ENCODE measurements around the gene MRPL33. TPM values are rescaled to one million over a fixed set of nuclear protein-coding genes. Genes with fewer than 3 reads are reported as not detected.

The MRPL33 gene
- total RNA-seq, 2 experiments from 2014 or later, result 92.7 to 93.8 TPM

- ChIA-PET POLR2A (no interaction called here), CTCF (interaction anchor here (0.9 kb wide), 1 partner anchor 536 kb away, joined by 3 read pairs; no protein-coding TSS in a partner anchor)
Observed at GRCh38 chr2:27799646-27800010, 28.1 kb downstream of the MRPL33 start.

- ChIA-PET CTCF (interaction anchor here (0.9 kb wide), 1 partner anchor 535 kb away, joined by 3 read pairs; no protein-coding TSS in a partner anchor), POLR2A (no interaction called here)
Observed at GRCh38 chr2:27800856-27801255, 29.3 kb downstream of the MRPL33 start.

GRCh38 chr2:27802547-27802946 lies 31.0 kb downstream of the MRPL33 start:
- ChIA-PET CTCF (no interaction called here), POLR2A (no interaction called here)

GRCh38 chr2:27803046-27803445 lies 31.5 kb downstream of the MRPL33 start:
- CTCF ChIA-PET, result no interaction called here
- POLR2A ChIA-PET, result no interaction called here

- CTCF ChIA-PET, result no interaction called here
Observed at GRCh38 chr2:27804146-27804545, 32.6 kb downstream of the MRPL33 start.

DNA sequence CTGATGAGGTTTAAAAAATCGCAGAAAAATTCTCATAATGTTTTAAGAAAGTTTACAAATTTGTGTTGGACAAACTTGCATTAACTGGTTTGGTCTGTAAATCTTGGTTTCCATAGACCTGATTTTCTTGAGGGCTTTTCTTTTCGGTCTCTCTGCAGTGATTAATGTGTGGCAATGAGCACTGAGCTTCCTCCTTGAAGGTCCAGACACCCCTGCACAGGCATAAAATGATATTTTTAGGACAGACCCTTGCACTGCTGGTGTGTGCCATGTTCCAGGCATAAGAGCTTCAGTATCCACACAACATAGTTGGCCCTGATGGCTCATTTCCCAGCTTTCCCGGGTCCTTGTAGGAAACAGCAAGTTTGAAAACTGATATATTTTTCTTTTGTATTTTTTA lies 33.7 kb downstream of the MRPL33 start:
- POLR2A ChIA-PET, result no interaction called here

More at GRCh38 chr2:27804146-27804545, 32.6 kb downstream of the MRPL33 start:
- POLR2A ChIA-PET, result no interaction called here

DNA sequence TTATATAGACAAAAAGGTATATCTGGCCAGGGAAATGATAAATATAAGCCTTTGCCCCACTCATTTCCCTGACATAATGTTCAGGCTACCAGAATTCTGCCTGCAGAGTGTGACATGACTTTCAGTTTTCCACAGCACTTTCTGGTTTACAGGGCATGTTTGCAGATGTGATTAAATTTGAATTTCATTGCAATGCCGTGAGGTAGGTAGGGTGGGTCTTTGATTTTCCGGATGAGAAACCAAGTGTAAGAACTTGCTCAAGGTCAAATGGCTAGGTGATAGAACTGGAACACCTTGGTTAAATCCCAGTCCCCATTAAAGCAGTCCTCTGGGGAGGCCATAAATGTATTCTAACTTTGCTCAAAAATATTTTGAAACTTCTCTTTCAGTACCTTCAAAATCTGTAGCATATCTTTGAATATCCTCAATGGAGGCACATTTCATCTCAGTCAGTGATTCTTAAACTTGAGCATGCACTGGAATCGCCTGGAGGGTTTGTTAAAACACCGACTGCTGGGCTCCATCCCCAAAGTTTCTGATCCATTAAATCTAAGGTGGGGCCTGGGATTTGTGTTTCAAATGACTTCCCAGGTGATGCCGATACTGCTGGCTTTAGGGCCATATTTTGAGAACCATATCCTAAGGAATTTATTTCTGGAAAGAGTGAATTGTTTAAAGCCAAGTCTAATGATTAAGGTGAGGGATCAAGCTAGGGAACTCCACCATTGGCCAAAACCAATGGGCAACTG lies 35.0 kb downstream of the MRPL33 start:
- CTCF ChIA-PET, result interaction anchor here (0.9 kb wide), 1 partner anchor 13 kb away, joined by 3 read pairs; no protein-coding TSS in a partner anchor
- POLR2A ChIA-PET, result no interaction called here

More for the DNA sequence above, 33.7 kb downstream of the MRPL33 start:
- CTCF ChIA-PET, result interaction anchor here (1.1 kb wide), 1 partner anchor 10 kb away, joined by 5 read pairs; no protein-coding TSS in a partner anchor

GRCh38 chr2:27807476-27807875 lies 36.0 kb downstream of the MRPL33 start:
- CTCF ChIA-PET, result interaction anchor here (0.9 kb wide), 1 partner anchor 14 kb away, joined by 3 read pairs; no protein-coding TSS in a partner anchor
- POLR2A ChIA-PET, result no interaction called here

- ChIA-PET POLR2A (no interaction called here), CTCF (interaction anchor here (0.6 kb wide), 1 partner anchor 470 kb away, joined by 3 read pairs; no protein-coding TSS in a partner anchor)
Observed at GRCh38 chr2:27808418-27808817, 36.9 kb downstream of the MRPL33 start.

DNA sequence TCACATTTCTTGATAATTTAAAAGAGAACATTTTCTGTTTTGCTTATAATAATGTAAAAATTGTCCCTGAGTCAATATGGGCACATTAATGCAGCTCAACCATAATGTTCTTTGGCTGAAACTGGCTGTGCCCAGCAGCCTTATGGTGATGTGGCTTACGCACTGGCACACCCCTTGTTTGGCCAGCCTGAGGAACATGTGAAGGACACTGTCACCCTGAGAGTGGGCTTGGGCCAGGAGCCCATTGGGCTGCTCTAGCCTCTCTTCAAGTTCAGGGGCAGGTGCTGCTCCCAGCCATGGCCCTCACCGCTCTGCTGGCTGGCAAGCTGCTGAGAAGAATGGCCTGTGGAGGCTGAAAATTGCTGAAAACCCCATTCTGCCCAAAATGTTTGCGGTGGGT lies 37.5 kb downstream of the MRPL33 start:
- ChIA-PET POLR2A (no interaction called here), CTCF (interaction anchor here (0.6 kb wide), 1 partner anchor 470 kb away, joined by 3 read pairs; no protein-coding TSS in a partner anchor)

- ChIA-PET CTCF (no interaction called here), POLR2A (no interaction called here)
Observed at GRCh38 chr2:27809761-27810241, 38.3 kb downstream of the MRPL33 start.

DNA sequence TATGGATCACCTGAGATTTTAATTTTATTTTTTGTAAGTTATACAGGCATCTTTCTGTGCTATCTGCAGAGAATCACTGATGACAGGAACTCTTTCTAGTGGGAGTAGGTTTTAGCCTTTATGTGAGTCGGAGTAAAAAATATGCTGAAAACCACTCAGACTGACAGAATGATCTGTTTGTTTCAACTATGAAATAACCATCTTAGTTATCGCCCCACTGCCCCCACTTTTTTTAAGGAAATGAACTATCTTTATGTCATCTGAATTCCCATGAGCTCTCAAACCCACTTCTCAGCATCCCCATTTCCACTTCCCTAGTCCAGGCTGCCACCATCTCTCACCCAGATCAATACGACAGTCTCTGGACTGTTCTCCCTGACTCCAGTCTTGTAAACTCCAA lies 38.9 kb downstream of the MRPL33 start:
- ChIA-PET POLR2A (no interaction called here), CTCF (no interaction called here)

DNA sequence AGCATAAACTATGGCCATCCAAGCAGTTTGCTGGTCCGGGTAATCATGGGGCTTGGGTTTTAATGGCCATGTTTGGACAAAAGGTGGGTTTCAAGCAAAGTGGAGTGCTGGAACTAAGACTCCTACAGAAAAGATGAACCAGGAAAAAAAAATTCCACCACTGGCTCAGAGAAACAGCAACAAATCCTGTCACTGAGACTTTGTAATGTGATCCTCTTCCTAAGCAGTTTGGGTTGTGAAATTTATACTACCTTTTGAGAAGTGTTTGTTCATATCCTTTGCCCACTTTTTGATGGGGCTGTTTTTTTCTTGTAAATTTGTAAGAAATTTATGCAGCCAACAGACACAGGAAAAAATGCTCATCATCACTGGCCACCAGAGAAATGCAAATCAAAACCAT lies 40.2 kb downstream of the MRPL33 start:
- ChIA-PET POLR2A (no interaction called here), CTCF (no interaction called here)

- CTCF ChIA-PET, result interaction anchor here (0.6 kb wide), 1 partner anchor 247 kb away, joined by 3 read pairs; no protein-coding TSS in a partner anchor
- POLR2A ChIA-PET, result interaction anchor here (0.6 kb wide), 1 partner anchor 543 kb away, joined by 8 read pairs; no protein-coding TSS in a partner anchor
Observed at GRCh38 chr2:27814758-27815157, 43.2 kb downstream of the MRPL33 start.

DNA sequence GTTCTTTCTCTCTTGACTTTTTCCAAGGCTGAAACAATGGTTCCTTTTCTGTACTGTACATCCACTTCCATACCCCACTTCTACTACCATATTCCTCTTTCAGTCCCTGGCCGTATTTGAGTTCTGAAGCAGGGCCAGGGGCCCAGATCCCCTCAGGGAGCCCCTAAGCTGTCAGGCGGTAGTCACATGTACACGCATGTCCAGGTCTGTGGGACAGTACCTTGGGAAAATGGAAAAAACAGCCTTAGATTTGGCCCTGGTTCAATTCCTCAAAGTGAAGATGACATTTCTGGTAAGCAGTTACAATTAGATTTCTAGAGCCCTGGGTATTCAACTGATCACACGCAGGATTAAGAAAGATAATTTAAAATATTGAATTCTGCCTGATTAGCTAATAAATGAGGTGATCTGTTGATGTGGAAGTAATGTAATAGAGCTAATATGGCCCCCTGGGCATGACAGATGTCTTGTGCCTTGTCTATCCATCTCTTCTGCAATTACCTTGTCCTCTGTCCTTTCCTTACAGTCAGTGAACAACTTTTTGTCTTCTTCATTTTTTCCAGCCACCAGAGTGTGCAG lies 44.4 kb downstream of the MRPL33 start:
- ChIA-PET POLR2A (no interaction called here), CTCF (no interaction called here)

DNA sequence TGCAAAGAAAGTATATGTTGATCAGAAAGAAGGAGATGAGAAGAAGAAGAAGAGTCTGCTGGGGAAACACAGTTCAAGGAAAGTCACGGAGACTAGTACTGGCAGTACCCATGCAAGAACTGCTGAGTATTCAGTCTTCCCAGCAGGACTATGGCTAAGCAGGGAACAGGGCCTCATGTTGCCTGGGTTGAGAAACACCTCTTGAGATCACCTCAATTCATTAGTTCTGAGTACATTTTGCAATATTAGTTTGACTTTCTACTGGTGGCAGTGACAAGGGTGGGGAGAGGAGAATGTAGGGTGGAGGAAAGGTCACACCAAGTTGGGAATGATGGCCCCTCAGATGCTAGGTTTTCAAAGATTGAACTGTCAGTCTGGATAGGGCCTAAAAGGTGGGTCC lies 50.5 kb downstream of the MRPL33 start:
- POLR2A ChIA-PET, result no interaction called here

DNA sequence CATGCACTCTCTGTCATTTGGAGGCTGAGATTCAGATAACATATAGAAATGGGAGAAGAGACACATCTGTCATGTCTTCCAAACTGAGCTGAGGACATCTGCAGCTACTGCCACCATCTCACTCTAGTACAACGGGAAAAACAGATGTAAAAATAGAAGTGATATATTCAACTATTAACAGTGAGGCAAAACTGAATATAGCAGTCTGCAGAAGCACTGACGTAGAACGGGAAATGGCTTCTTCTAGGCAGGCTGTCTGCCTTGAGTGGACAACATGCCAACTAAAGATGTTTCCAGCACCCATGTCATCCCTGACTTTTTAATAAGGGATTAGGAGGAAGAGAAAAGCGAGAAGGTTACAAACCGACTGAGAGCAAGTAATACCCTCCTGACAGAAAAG lies 51.6 kb downstream of the MRPL33 start:
- CTCF ChIA-PET, result interaction anchor here (0.6 kb wide), 1 partner anchor 191 kb away, joined by 3 read pairs; no protein-coding TSS in a partner anchor
- POLR2A ChIA-PET, result no interaction called here

More for the DNA sequence above, 50.5 kb downstream of the MRPL33 start:
- CTCF ChIA-PET, result no interaction called here

- ChIA-PET POLR2A (no interaction called here), CTCF (interaction anchor here (0.6 kb wide), 1 partner anchor 190 kb away, joined by 3 read pairs; no protein-coding TSS in a partner anchor)
Observed at GRCh38 chr2:27823569-27823968, 52.0 kb downstream of the MRPL33 start.

- ChIA-PET CTCF (no interaction called here), POLR2A (no interaction called here)
Observed at GRCh38 chr2:27824401-27824800, 52.9 kb downstream of the MRPL33 start.

DNA sequence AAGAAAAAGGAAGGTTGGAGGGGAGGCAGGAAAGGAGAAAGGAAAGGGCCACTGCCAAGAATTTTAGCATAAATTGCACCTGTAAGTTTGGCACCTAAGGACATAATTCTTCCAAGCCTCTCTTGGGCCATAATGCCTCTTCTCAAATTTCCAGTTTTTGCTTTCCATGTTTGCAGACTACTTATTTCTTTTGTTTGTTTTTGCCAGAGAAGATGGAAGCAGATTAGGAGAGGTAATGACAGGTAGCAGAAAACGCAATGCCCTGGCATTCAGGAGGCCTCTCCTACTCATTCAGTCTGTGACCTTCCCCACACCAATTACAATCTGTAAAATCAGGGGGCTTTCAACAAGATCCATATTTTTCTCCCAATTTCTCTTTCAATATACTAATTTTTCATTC lies 56.8 kb downstream of the MRPL33 start:
- ChIA-PET POLR2A (no interaction called here), CTCF (no interaction called here)
